Ishikawa (cell line): Measurements from ENCODE around the gene CCAR1.

Experiments
- CEBPB ChIP-seq: IDR thresholded peaks from 2 replicates; pipeline ENCODE4 v1.6.1; 2012
- CREB1 ChIP-seq: IDR thresholded peaks from 2 replicates; pipeline ENCODE4 v1.6.1; 2012; ENCODE audit warnings: low read depth
- EGR1 ChIP-seq: IDR thresholded peaks from 2 replicates; pipeline ENCODE4 v1.6.1; 2012
- EP300 ChIP-seq: IDR thresholded peaks from 2 replicates; pipeline ENCODE4 v1.6.1; 2012; ENCODE audit warnings: borderline replicate concordance
- FOXM1 ChIP-seq: IDR thresholded peaks from 2 replicates; pipeline ENCODE4 v1.6.1; 2012; ENCODE audit warnings: low read depth, borderline replicate concordance
- RAD21 ChIP-seq: IDR thresholded peaks from 2 replicates; pipeline ENCODE4 v1.6.1; 2012; ENCODE audit warnings: low read depth
- TAF1 ChIP-seq: IDR thresholded peaks from 2 replicates; pipeline ENCODE4 v1.6.1; 2012; ENCODE audit warnings: low read depth, mild to moderate bottlenecking
- YY1 ChIP-seq: IDR thresholded peaks from 2 replicates; pipeline ENCODE4 v1.6.1; 2012; ENCODE audit warnings: low read depth
- ZBTB7A ChIP-seq: IDR thresholded peaks from 2 replicates; pipeline ENCODE4 v1.6.1; 2012; ENCODE audit warnings: low read depth
- TF ChIP-seq, protein P1 (sequence below): IDR thresholded peaks from 2 replicates; pipeline ENCODE4 v1.6.1; 2012
- TF ChIP-seq, protein P2 (sequence below): IDR thresholded peaks from 2 replicates; pipeline ENCODE4 v1.6.1; 2012; ENCODE audit warnings: low read depth, mild to moderate bottlenecking

DNA sequence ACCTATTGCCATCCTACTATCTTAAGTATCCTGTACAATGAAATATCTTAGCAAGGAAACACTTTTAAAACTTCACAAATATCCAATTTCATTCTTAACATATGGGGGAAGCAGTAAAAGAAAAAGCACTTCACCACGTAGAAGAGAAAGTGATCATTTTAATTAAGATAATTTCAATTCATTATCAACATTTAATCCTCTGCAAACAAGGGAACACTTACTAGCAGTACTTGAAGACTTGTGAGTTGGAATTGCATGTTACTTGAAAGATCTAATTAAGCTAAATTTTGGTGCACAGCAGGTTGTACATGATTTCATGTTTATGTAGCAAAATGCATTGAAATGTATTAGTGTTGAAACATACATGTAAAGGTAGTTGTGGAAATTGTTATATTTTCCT is 20.8 kb upstream of the CCAR1 start:
- no peak for TF ChIP-seq TAF1
- TF ChIP-seq, protein P1, sequence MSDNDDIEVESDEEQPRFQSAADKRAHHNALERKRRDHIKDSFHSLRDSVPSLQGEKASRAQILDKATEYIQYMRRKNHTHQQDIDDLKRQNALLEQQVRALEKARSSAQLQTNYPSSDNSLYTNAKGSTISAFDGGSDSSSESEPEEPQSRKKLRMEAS, result no peak
- no peak for TF ChIP-seq FOXM1
- no peak for TF ChIP-seq RAD21
- TF ChIP-seq EGR1, result no peak
- no peak for TF ChIP-seq EP300
- TF ChIP-seq, protein P2, sequence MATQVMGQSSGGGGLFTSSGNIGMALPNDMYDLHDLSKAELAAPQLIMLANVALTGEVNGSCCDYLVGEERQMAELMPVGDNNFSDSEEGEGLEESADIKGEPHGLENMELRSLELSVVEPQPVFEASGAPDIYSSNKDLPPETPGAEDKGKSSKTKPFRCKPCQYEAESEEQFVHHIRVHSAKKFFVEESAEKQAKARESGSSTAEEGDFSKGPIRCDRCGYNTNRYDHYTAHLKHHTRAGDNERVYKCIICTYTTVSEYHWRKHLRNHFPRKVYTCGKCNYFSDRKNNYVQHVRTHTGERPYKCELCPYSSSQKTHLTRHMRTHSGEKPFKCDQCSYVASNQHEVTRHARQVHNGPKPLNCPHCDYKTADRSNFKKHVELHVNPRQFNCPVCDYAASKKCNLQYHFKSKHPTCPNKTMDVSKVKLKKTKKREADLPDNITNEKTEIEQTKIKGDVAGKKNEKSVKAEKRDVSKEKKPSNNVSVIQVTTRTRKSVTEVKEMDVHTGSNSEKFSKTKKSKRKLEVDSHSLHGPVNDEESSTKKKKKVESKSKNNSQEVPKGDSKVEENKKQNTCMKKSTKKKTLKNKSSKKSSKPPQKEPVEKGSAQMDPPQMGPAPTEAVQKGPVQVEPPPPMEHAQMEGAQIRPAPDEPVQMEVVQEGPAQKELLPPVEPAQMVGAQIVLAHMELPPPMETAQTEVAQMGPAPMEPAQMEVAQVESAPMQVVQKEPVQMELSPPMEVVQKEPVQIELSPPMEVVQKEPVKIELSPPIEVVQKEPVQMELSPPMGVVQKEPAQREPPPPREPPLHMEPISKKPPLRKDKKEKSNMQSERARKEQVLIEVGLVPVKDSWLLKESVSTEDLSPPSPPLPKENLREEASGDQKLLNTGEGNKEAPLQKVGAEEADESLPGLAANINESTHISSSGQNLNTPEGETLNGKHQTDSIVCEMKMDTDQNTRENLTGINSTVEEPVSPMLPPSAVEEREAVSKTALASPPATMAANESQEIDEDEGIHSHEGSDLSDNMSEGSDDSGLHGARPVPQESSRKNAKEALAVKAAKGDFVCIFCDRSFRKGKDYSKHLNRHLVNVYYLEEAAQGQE, result no peak
- TF ChIP-seq YY1, result no peak
- no peak for TF ChIP-seq ZBTB7A
- no peak for TF ChIP-seq CEBPB
- TF ChIP-seq CREB1, result no peak
